GM18951 (cell line): ENCODE data around the gene PCP4.

Source experiments
- POLR2A ChIP-seq: IDR thresholded peaks from 4 replicates; pipeline ENCODE4 v1.6.1; 2011; ENCODE audit warnings: mild to moderate bottlenecking; ENCODE audit not compliant: insufficient read length, insufficient read depth; ENCODE audit errors: extremely low read depth
- in situ Hi-C: fragments of 300-500 bp; cut with MboI; formaldehyde crosslinking; loops from one replicate; pipeline ENCODE4 v1.12.0; 2022; ENCODE audit warnings: low sequenced_read_pairs, mixed read lengths, inconsistent platforms; ENCODE audit not compliant: unreplicated experiment

Gene PCP4

DNA sequence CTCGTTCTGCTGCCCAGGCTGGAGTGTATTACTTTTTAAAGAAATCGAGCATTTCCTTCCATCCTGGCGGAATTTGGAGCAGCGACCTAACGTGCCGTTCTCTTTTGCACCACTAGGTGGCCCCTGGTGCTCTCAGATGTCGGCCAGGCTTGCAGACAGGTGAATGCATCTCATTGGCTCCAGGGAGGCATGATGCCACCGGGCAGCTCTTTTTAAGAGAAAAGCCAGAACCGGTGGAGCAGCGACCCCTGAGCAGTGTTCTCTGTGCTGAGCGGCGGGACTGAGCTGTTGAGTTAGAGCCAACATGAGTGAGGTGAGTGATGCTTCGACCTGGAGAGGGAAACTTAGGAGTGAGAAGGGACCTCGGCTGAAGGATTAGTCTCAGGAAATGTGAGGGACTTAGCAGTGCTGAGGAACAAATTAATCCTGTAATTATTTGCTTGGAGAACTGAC, at the start of gene PCP4:
Gene PCP4, plus strand, starts transcription at position 241 of the 453 bp plus-strand sequence. Its CDS starts 64 bp downstream, at position 305.
- in situ Hi-C loops, result no loop called here
- TF ChIP-seq POLR2A, result no peak

- in situ Hi-C loops, result no loop called here
- no peak for TF ChIP-seq POLR2A
Observed at GRCh38 chr21:39818557-39818956, 48.7 kb upstream of the PCP4 start.

DNA sequence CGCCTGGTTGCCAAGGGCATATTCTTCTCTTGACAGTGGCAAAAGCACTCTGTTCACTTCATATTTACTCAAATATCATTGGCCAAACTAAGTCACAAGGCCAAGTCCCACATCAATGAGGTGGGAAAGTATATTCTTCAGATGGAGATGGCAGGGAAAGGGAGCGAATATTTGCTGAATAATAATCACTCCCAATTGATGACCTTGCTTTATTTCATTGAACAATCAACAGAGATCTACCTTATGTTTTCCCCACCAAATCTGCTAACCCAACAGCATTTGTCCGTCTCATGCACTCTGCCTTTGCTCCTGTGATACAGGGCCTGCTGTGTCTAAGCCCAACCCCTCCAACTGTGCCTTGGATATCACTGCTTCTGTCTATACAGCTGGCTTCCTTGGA, 45.2 kb upstream of the PCP4 start:
- no peak for TF ChIP-seq POLR2A
- in situ Hi-C loops, result no loop called here

DNA sequence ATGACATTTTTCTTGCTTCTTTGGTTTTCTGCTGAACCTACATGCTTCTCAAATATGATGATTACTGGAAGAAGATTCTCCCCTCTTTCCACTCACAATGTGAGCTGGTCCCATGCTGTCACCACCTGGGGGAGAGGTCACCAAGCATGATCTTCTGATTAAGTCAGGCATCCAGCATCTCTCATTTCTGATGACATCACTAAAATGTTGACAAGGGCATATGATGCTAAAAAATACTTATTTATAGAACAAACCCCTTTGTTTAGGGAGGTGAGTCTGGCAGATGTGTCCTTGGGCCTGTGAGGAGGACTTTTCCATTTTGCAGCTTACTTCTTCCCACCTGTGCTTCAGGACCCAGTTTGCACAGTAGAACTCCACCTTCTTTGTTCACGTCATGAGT, 42.0 kb upstream of the PCP4 start:
- no peak for TF ChIP-seq POLR2A
- in situ Hi-C loops, result no loop called here

DNA sequence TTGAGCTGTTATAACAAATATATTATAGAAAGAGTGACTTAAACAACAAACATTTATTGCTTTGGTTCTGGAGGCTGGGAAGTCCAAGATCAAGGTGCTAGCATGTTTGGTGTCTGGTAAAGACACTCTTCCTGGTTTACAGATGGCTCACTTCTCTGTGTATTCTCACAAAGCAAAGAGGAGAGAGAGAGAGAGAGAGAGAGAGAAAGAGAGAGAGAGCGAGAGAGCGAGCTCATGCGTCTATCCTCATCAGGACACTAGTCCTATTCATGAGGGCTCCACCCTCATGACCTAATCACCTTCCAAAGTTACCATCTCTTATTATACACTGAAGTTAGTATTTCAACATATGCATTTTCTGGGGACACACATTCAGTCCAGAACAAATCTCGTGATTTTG, 32.7 kb upstream of the PCP4 start:
- in situ Hi-C loops, result no loop called here
- TF ChIP-seq POLR2A, result no peak

DNA sequence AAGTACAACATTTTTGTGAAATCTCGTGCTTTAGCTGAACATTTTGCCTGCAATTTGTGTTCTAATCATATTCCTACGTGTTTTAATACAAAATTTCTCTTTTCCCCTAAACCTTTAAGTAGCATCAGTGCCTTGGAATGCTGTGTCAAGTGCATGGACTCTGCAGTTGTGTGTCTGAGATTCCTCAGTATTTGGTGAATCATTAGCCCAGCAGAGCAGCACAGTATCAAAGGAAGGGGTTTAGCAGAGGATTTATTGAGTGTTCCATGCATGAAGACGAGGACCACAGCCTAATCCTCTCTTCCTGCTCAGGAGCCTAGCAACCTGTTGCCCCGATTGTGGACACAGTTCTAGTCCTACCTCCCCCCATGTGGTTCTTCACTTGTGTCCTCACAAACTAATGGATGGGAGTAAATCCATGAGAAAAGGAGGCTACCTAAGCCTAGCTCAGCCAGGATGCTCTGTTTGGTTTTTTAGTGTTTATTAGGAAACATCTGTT, 29.3 kb upstream of the PCP4 start:
- TF ChIP-seq POLR2A, result no peak
- in situ Hi-C loops, result no loop called here

- TF ChIP-seq POLR2A, result no peak
- in situ Hi-C loops, result no loop called here
Observed at GRCh38 chr21:39840373-39841097, 26.7 kb upstream of the PCP4 start.

DNA sequence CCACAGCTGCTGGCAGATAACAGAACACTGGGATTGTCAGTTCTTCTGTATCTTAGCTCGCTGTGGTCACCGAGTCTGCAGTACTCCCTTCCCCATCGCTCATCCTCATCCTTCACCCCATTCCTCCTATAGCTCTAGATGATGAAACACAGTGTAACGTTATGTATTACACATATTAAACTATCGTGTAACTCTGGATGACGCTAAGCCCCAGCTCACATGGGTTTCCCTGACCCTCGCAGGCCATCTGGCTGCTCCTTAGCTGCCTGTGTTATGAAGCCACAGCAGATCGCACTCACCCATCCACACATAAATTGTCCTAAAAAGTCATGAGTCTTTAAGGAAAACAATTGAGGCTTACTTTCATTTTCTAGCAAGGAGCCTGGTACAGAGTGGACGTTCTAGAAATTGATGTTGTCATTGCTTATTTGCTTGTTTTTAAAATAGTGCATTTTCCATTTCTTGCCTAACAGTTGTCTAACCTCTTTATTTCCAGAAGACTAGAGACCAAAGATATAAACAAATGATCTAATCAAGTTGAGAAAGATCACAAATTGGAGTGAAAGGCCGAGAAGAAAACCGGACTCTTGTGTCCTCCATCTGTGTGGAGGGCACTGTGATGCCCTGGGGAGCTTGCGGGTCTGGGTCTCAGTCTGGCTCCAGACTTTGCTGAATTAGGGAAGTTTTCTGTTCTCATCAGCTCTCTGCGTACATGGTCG, 24.3 kb upstream of the PCP4 start:
- in situ Hi-C loops, result no loop called here
- no peak for TF ChIP-seq POLR2A

DNA sequence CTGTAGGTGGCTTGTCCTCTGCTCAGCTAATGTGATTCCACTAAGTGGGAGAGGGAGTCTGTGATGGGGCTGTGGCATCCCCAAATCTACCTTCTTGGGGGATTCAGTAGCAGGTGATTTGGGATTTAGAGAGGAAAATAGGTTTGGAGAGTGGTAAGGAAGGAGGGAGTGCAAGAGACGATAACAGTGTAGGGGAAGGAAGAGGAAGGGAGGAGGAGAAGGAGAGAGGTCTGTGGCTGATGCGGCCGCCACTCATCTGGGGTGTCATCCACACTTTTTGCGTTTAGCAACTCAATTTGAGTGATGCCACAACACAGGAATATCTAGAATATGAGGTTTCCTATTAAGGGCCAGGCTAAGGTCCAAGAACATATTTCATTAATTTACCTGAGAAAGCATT, 23.8 kb upstream of the PCP4 start:
- TF ChIP-seq POLR2A, result no peak
- in situ Hi-C loops, result no loop called here

- in situ Hi-C loops, result no loop called here
Observed at GRCh38 chr21:39843916-39844315, 23.3 kb upstream of the PCP4 start.

GRCh38 chr21:39845571-39846130, 21.6 kb upstream of the PCP4 start:
- in situ Hi-C loops, result no loop called here
- no peak for TF ChIP-seq POLR2A

More at GRCh38 chr21:39843916-39844315, 23.3 kb upstream of the PCP4 start:
- no peak for TF ChIP-seq POLR2A

- TF ChIP-seq POLR2A, result no peak
- in situ Hi-C loops, result no loop called here
Observed at GRCh38 chr21:39847877-39848276, 19.4 kb upstream of the PCP4 start.

GRCh38 chr21:39849014-39849655, 18.1 kb upstream of the PCP4 start:
- in situ Hi-C loops, result no loop called here
- no peak for TF ChIP-seq POLR2A

GRCh38 chr21:39850333-39850732, 16.9 kb upstream of the PCP4 start:
- TF ChIP-seq POLR2A, result no peak
- in situ Hi-C loops, result no loop called here
